ENCODE measurements around the gene MAST2.
"Not testable (repeated sequence)": the region's sequence is repeated elsewhere in the genome, so short reads cannot be mapped to it uniquely, and the experiment has no call there.

The MAST2 gene

GRCh38 chr1:45894331-45894730 lies 90.9 kb downstream of the MAST2 start:
- no peak for DNase-seq (ENCODE audit: low read depth in 3 of 3)

DNA sequence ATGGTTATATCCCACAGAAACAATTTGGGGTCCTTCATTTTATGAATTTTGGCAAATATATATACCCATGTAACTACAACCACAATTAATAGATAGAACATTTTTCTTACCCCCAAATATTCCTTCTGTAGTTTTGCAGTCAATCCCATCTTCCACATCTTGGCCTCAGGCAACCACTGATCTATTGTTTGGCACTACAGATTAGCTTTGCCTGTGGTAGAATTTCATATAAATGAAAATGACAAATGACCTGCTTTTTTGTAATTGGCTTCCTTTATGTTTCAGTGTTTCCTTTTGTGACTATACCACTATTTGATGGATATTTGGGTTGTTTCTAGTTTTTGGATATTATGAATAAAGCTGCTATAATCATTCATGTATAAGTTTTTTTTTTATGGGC lies 91.5 kb downstream of the MAST2 start:
- no peak for DNase-seq (ENCODE audit: low read depth in 3 of 3)

DNA sequence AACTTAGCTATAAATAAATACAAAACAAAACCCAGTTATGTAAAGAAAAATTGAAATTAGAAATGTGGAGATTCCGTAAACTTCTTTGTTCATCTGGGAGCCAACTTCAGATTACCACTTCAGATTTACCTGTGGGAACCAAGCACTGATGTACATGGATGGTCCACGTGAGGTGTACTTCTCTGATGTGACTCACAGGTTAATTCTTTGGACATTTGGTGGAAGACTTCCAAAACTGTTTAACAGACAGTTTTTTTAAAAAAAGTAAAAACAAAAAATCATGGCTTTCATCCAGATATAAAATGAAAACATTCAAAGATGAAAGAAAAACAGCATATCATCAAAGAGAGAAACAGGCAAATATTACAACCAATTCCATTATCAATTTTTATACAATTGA lies 92.0 kb downstream of the MAST2 start:
- no peak for DNase-seq (ENCODE audit: low read depth in 3 of 3)

DNA sequence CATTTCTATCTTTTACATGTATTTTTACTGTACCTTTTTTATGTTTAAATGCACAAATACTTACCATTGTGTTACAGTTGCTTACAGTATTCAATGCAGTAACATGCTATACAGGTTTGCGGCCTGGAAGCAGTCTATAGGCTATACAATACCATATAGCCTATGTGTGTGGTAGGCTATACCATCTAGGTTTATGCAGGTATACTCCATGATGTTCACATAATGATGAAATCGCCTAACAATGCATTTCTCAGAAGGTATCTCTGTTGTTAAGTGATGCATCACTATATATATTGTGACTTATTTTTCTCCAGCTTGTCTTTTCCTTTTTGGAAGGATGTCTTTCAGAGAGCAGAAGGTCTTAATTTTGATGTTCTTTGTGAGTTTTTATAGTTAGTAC lies 103.5 kb downstream of the MAST2 start:
- no peak for DNase-seq (ENCODE audit: low read depth in 3 of 3)

DNA sequence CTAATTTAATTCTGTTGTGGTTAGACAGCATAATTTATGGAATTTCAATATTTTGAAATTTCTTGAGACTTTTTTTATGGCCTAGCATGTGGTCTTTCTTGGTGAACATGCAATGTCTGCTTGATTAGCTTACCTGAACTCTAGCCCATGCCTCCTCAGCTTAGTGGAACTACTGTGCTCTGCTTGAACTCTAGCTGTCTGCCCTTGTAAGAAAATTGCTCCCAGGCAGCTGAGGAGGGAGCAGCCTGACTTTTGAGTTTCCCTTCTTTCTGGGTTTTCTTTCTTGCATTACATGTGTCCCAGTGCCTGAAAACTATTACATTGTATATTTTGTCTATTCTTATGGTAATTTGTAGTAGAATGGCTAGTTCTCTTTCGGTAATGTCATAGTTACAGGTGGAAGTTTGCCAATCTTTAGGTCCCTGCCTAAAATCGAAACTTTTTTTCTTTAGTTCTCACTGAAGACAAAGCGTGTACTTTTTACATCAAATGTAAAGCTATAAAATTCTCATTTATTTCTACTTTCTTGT lies 105.3 kb downstream of the MAST2 start:
- DNase-seq (ENCODE audit: low read depth in 3 of 3), result no peak

- DNase-seq (ENCODE audit: low read depth in 3 of 3), result no peak
Measured at GRCh38 chr1:45911634-45912033, 108.2 kb downstream of the MAST2 start.

DNA sequence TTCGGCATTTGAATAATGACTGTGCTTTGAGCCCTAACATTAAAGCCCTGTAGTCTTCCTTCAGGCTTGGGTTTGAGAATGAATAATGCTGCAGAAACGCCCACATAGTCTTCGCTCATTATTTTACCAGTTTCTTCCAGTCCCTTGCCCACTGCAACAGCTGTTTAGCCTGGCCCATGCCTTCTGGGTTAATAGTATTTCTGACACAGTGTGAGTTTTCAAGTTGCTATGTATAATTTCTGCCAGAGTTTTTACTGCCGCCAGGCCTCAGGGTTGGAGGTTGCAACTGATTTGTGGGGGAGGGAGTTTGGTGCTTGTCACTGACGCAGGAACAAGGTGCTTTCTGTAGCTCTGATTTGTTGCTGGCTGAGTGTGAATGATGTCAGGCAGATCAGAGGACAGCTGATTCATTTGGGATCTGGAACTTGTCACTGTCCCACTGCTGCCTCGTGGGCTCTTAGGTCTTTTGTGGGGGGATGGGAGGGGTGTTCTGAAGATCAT lies 109.8 kb downstream of the MAST2 start:
- no peak for DNase-seq (ENCODE audit: low read depth in 3 of 3)

- DNase-seq (ENCODE audit: low read depth in 3 of 3), result no peak
Measured at GRCh38 chr1:45913731-45914501, 110.5 kb downstream of the MAST2 start.

DNA sequence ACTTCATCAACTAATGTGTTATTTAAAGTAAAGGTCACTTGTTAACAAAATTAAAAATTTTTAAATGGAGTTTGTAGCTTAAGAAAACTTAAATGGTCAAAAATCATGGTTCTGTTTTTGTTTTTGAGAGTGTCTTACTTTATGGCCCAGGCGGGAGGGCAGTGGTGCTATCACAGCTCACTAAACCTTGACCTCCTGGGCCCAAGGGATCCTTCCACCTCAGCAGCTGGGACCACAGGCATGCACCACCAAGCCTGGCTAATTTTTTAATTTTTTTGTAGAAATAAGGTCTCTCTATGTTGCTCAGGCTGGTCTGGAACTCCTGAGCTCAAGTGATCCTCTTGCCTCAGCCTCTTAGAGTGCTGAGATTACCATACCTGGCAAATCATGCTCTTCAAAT lies 111.4 kb downstream of the MAST2 start:
- no peak for DNase-seq (ENCODE audit: low read depth in 3 of 3)

DNA sequence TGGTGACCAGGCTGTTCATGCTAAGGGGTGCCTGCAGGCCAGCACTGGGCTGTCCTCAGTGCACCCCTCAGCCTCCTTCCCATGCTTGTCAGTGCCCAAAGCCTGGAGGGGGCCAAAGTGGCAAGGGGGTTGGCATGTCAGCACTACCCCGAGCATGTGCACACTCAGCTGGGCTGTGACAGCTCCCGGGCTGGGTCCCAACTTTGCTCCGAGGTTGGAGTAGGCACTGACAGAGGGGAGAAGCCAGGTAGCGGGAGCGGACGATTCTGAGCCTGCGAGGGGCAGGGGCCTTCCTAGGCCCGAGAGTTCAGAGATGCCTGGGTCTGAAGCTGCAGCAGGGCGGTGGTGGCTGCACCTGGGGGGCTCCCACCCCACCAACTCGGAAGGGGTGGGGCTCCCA lies 119.0 kb downstream of the MAST2 start:
- no peak for DNase-seq (ENCODE audit: low read depth in 3 of 3)

GRCh38 chr1:45922813-45923212 lies 119.4 kb downstream of the MAST2 start:
- DNase-seq (ENCODE audit: low read depth in 3 of 3), result no peak

DNA sequence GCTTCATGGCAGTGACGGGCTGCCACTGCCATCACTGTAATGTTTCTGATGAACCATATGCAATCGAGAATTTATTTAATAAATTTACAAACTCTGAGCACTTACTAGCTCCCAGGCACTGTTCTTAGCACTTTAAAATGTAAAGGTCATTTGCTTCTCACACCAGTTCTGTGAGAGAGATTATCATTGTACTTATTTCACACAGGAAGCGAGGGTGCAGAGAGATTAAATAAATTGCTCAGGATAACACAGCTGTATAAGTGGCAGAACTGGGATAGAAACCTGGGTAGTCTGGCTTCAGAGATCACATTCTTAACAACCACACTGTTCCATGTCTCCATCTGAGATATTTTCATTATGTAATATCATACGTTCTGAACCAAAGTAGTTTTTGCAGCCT lies 119.9 kb downstream of the MAST2 start:
- DNase-seq (ENCODE audit: low read depth in 3 of 3), result no peak

GRCh38 chr1:45924736-45925135 lies 121.3 kb downstream of the MAST2 start:
- DNase-seq (ENCODE audit: low read depth in 3 of 3), result no peak

DNA sequence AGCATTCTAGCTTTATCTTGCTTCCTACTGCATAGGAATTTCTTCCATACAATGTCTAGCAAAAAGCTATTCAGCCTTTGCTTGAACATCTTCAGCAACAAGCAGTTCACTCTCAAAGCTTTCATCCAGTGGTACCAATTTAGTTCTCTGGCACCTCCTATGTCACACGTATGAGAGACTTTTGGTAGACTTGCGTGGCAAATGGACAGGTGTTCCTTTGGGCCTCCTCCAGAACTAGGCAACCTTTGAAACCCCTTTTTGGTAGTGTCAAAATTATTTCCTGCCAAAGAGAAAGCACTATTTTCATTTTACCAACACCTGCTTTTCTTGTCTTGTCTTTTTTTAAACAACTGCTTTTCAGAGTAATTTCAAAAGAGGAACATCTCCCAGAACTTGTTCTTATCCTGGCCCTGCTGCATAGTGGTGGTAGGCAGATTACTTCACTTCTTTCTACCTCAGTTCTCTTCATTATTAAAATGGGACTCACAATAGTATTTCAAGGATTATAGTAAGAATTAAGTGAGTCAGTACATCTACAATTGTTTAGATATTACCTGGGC lies 122.4 kb downstream of the MAST2 start:
- DNase-seq (ENCODE audit: low read depth in 3 of 3), result no peak

DNA sequence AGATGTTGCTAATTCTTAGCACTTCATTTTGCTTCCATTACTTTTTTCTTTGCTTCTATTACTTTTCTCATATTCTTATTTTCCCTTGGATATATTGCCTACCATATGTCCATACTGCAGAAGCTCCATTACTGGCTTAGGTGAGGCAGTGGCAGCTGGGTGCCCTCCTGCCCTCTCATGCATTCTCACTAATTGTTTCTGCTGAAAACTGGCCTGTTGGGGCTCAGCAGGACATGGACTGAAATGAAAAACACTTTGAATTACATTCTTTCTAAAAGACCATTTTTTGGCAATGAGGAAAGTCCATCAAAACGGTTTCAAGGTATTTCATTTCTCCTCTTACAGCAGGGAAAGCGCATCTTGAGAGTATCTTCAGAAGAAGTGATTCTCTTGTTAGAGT lies 122.9 kb downstream of the MAST2 start:
- DNase-seq (ENCODE audit: low read depth in 3 of 3), result no peak

GRCh38 chr1:45927231-45927915 lies 124.0 kb downstream of the MAST2 start:
- not testable (repeated sequence) for DNase-seq (ENCODE audit: low read depth in 3 of 3)

- DNase-seq (ENCODE audit: low read depth in 3 of 3), result no peak
Measured at GRCh38 chr1:45928486-45929205, 125.2 kb downstream of the MAST2 start.

GRCh38 chr1:45929257-45929687 lies 125.9 kb downstream of the MAST2 start:
- no peak for DNase-seq (ENCODE audit: low read depth in 3 of 3)

- DNase-seq (ENCODE audit: low read depth in 3 of 3), result no peak
Measured at GRCh38 chr1:45930258-45931150, 127.1 kb downstream of the MAST2 start.

DNA sequence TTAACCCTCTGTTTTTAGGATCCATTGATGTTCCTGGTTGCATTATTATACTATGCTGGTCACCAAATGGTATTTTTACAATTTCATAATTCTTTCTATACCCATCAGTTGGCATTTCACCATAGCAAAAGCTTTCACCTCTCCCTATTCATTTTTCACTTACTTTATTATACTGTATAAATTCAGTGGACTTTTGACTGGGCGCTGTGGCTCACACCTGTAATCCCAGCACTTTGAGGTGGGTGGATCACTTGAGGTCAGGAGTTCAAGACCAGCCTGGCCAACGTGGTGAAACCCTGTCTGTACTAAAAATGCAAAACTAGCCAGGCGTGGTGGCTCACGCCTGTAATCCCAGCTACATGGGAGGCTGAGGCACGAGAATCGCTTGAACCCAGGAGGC lies 128.8 kb downstream of the MAST2 start:
- DNase-seq (ENCODE audit: low read depth in 3 of 3), result not testable (repeated sequence)

GRCh38 chr1:45934947-45935346 lies 131.5 kb downstream of the MAST2 start:
- DNase-seq (ENCODE audit: low read depth in 3 of 3), result no peak
